Fibroblast of skin of left quadriceps (primary cell): ENCODE data around the gene MEIOSIN.

Experiments
- DNase-seq, 2 experiments: peaks; one replicate each; pipeline ENCODE4 v3.0.0-alpha.2; 2013; ENCODE audit warnings: low read depth in 2 of 2

Gene MEIOSIN

GRCh38 chr19:45801603-45802175 lies 68.5 kb downstream of the MEIOSIN start:
- DNase-seq: no peak

DNA sequence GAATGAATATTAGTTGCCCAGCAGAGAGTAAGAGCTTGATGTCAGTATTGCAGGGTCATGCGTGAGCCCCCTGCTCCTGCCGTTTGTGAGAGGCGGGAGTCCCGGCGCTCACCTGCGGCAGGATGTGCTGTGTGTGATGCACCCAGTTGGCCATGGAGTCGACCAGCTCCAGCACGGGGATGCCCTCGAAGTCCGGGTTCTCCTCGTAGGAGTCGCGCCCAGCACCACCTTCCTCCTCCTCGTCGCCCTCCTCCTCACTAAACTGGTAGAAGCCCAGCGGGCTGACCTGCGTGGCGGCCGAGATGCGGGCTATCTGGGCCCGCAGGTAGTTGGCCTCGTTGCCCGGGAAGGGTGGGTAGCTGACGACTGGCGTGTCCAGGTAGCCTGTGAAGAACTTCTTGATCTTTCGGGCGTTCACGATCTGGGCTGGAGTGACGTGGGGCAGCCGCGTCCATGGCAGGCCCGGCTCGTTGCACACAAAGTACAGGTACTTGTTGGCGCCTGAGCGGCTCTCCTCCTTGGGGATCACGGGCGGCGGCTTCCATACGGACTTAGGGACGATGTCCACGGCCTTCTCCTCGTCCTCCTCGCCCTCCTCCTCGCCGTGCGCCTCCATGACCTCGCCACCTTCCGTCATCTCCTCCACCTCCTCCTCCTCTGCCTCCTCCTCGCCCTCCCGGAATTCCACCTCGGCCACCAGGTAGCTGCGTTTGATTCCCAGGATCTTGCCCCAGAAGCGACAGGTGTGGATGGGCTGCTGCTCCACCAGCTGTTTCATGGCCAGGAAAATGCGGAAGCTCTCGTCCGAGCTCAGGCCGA lies 71.1 kb downstream of the MEIOSIN start:
- no peak for DNase-seq

- DNase-seq: no peak
These were observed 71.7 kb downstream of the MEIOSIN start for GRCh38 chr19:45804959-45805230.

GRCh38 chr19:45805719-45806118 lies 72.5 kb downstream of the MEIOSIN start:
- no peak for DNase-seq

- peak; percentile 61 to 67 for DNase-seq
These were observed 76.5 kb downstream of the MEIOSIN start for GRCh38 chr19:45809643-45810159.

GRCh38 chr19:45812297-45812696 lies 79.1 kb downstream of the MEIOSIN start:
- DNase-seq: no peak
